Uterus (tissue), 2 donors: Measurements from ENCODE around the gene ORM1.

Source experiments
- POLR2A ChIP-seq, 2 donors: fragments of 450-650 bp; IDR thresholded peaks; one replicate each; pipeline ENCODE4 v1.6.1; 2016; ENCODE audit warnings: antibody characterized with exemption in 2 of 2, mild to moderate bottlenecking in 1 of 2, moderate library complexity in 1 of 2
- TF ChIP-seq, protein P1 (sequence below), 4 experiments: fragments of 200-600 bp in 2 of 4; fragments of 450-650 bp in 2 of 4; sonication (generic) in 2 of 4; IDR thresholded peaks; one replicate each; pipeline ENCODE4 v1.5.1; 2016 to 2019; ENCODE audit warnings: antibody characterized with exemption in 4 of 4, mild to moderate bottlenecking in 2 of 4, moderate library complexity in 1 of 4

DNA sequence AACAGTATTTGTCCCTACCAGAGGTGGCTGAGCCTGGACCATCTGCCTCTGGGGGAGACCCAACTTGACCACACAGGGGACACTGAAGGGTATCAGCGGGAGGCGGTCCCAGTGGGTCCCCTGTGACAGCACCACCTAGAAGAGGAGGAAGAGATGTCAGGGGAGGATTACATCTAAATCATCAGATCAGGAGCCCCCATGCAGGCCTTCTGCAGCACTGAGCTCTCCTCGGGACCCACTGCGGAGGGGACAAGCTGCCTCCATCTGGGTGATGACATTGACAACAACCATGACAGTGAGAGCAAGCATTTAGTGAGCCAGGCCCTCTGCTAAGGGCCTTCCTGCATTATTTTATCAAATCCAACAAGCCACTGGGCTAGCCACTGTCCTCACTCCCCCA is 19.1 kb downstream of the ORM1 start:
- no peak for TF ChIP-seq POLR2A (IDR thresholded peaks at IDR 0.05)
- TF ChIP-seq, protein P1, sequence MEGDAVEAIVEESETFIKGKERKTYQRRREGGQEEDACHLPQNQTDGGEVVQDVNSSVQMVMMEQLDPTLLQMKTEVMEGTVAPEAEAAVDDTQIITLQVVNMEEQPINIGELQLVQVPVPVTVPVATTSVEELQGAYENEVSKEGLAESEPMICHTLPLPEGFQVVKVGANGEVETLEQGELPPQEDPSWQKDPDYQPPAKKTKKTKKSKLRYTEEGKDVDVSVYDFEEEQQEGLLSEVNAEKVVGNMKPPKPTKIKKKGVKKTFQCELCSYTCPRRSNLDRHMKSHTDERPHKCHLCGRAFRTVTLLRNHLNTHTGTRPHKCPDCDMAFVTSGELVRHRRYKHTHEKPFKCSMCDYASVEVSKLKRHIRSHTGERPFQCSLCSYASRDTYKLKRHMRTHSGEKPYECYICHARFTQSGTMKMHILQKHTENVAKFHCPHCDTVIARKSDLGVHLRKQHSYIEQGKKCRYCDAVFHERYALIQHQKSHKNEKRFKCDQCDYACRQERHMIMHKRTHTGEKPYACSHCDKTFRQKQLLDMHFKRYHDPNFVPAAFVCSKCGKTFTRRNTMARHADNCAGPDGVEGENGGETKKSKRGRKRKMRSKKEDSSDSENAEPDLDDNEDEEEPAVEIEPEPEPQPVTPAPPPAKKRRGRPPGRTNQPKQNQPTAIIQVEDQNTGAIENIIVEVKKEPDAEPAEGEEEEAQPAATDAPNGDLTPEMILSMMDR (IDR thresholded peaks at IDR 0.05), result no peak
